Neural cell (in vitro differentiated cells): ENCODE data around the gene FTL. TPM values are rescaled to one million over a fixed set of nuclear protein-coding genes. Genes with fewer than 3 reads are reported as not detected.

Source experiments
- H2AFZ ChIP-seq: fragments of 200-600, 300-800 bp; sonication (generic), shearing (Covaris generic); 2 replicates; pipeline ENCODE4 v1.6.0; 2014; ENCODE audit warnings: low read depth, mild to moderate bottlenecking, antibody characterized with exemption, low read length, moderate library complexity
- H3F3A ChIP-seq: fragments of 200-600 bp; shearing (Covaris generic); 2 replicates; pipeline ENCODE4 v1.6.1; 2016; ENCODE audit warnings: mild to moderate bottlenecking, moderate library complexity, mixed read lengths, antibody characterized with exemption, low read length; ENCODE audit not compliant: insufficient read depth, poor library complexity, severe bottlenecking
- H3K27ac ChIP-seq: fragments of 200-600, 300-800 bp; sonication (generic), shearing (Covaris generic); 2 replicates; pipeline ENCODE4 v1.5.1; 2014; ENCODE audit warnings: mild to moderate bottlenecking, low read length, moderate library complexity
- H3K27me3 ChIP-seq: fragments of 300-800, 200-600 bp; sonication (generic), shearing (Covaris generic); 2 replicates; pipeline ENCODE4 v1.6.0; 2014; ENCODE audit warnings: mild to moderate bottlenecking, low read depth, low read length, moderate library complexity; ENCODE audit not compliant: insufficient read depth
- H3K36me3 ChIP-seq: fragments of 300-800, 200-600 bp; sonication (generic), shearing (Covaris generic); 2 replicates; pipeline ENCODE4 v1.5.1; 2014; ENCODE audit warnings: mild to moderate bottlenecking, antibody characterized with exemption, low read length, moderate library complexity; ENCODE audit not compliant: insufficient read depth
- H3K4me2 ChIP-seq: fragments of 300-800, 200-600 bp; sonication (generic), shearing (Covaris generic); 2 replicates; pipeline ENCODE4 v1.6.0; 2014; ENCODE audit warnings: mild to moderate bottlenecking, low read length
- H3K4me3 ChIP-seq: fragments of 300-800, 200-600 bp; sonication (generic), shearing (Covaris generic); 2 replicates; pipeline ENCODE4 v1.5.1; 2014; ENCODE audit warnings: mild to moderate bottlenecking, low read length, moderate library complexity
- H3K79me2 ChIP-seq: fragments of 200-600 bp; shearing (Covaris generic); replicated peaks from 2 replicates; pipeline ENCODE4 v1.6.0; 2014; ENCODE audit warnings: mild to moderate bottlenecking, low read length, moderate library complexity; ENCODE audit not compliant: insufficient read depth
- H3K9ac ChIP-seq: fragments of 300-800, 200-600 bp; sonication (generic), shearing (Covaris generic); 2 replicates; pipeline ENCODE4 v1.6.1; 2016; ENCODE audit warnings: mild to moderate bottlenecking, low read length, mixed read lengths
- H3K9me2 ChIP-seq: fragments of 200-600 bp; shearing (Covaris generic); 2 replicates; pipeline ENCODE4 v1.6.1; 2016; ENCODE audit warnings: mild to moderate bottlenecking, low read length, mixed read lengths; ENCODE audit not compliant: insufficient read depth
- H3K9me3 ChIP-seq: fragments of 200-600, 300-800 bp; sonication (generic), shearing (Covaris generic); 2 replicates; pipeline ENCODE4 v1.6.1; 2016; ENCODE audit warnings: mild to moderate bottlenecking, mixed run types, low read length, moderate library complexity, mixed read lengths
- H4K20me1 ChIP-seq: fragments of 200-600 bp; shearing (Covaris generic); 2 replicates; pipeline ENCODE4 v1.6.1; 2016; ENCODE audit warnings: mild to moderate bottlenecking, mixed run types; ENCODE audit not compliant: insufficient read depth
- CTCF ChIP-seq: fragments of 450-650 bp; IDR thresholded peaks from 2 replicates; pipeline ENCODE4 v1.5.1; 2014; ENCODE audit warnings: antibody characterized with exemption, mild to moderate bottlenecking, moderate library complexity; ENCODE audit not compliant: poor library complexity, severe bottlenecking
- EP300 ChIP-seq: fragments of 450-650 bp; conservative IDR thresholded peaks from 2 replicates; pipeline ENCODE4 v1.6.1; 2014; ENCODE audit warnings: antibody characterized with exemption, mild to moderate bottlenecking, moderate library complexity; ENCODE audit not compliant: poor library complexity, severe bottlenecking
- EZH2 ChIP-seq: fragments of 200-600, 300-800 bp; shearing (Covaris generic), sonication (generic); IDR thresholded peaks from 2 replicates; pipeline ENCODE4 v1.6.1; 2014; ENCODE audit warnings: antibody characterized with exemption, low read length, borderline replicate concordance, mild to moderate bottlenecking; ENCODE audit not compliant: insufficient read depth, poor library complexity, severe bottlenecking
- MXI1 ChIP-seq: fragments of 450-650 bp; conservative IDR thresholded peaks from 2 replicates; pipeline ENCODE4 v1.6.1; 2014; ENCODE audit warnings: antibody characterized with exemption, mild to moderate bottlenecking; ENCODE audit not compliant: poor library complexity, severe bottlenecking
- POLR2AphosphoS5 ChIP-seq: IDR thresholded peaks from 2 replicates; pipeline ENCODE4 v1.6.1; 2012
- RAD21 ChIP-seq: fragments of 450-650 bp; conservative IDR thresholded peaks from 2 replicates; pipeline ENCODE4 v1.6.1; 2014; ENCODE audit warnings: antibody characterized with exemption, mild to moderate bottlenecking, moderate library complexity
- REST ChIP-seq: IDR thresholded peaks from 2 replicates; pipeline ENCODE4 v1.6.1; 2012; ENCODE audit warnings: borderline replicate concordance
- SMC3 ChIP-seq: fragments of 450-650 bp; conservative IDR thresholded peaks from 2 replicates; pipeline ENCODE4 v1.6.1; 2014; ENCODE audit warnings: antibody characterized with exemption, mild to moderate bottlenecking, moderate library complexity; ENCODE audit not compliant: poor library complexity
- TAF1 ChIP-seq: IDR thresholded peaks from 2 replicates; pipeline ENCODE4 v1.6.1; 2012; ENCODE audit warnings: low read depth
- polyA plus RNA-seq: library from polyadenylated mRNA; depleted of rRNA; stranded (reverse); fragments of >200 nt; gene quantifications from 2 replicates; pipeline ENCODE4 v1.2.3, GENCODE V29; 2014

FTL gene
- polyA plus RNA-seq, 1 donor from 2014 or later, result 886 TPM

GRCh38 chr19:48940902-48941301 is 24.2 kb upstream of the FTL start:
- H3K27ac ChIP-seq, result no peak overlapping the region
- no peaks in the 10 kb centered on the region for H3K9me2 ChIP-seq
- no peak overlapping the region for H3K4me3 ChIP-seq
- H2AFZ ChIP-seq, result no peak overlapping the region
- no peaks in the 10 kb centered on the region for H3F3A ChIP-seq
- no peaks in the 10 kb centered on the region for H3K27me3 ChIP-seq
- H4K20me1 ChIP-seq, result no peaks in the 10 kb centered on the region
- H3K9me3 ChIP-seq, result no peaks in the 10 kb centered on the region
- no peak overlapping the region for H3K9ac ChIP-seq
- no peak overlapping the region for H3K4me2 ChIP-seq
- H3K79me2 ChIP-seq, result no peaks in the 10 kb centered on the region
- H3K36me3 ChIP-seq, result no peaks in the 10 kb centered on the region
- TF ChIP-seq POLR2AphosphoS5 (no peak), MXI1 (no peak), SMC3 (no peak), TAF1 (no peak), EZH2 (no peak), EP300 (no peak), REST (no peak)

- Histone ChIP-seq H4K20me1 (no peaks in the 10 kb centered on the region), H2AFZ (no peak overlapping the region), H3K27me3 (no peaks in the 10 kb centered on the region), H3K4me3 (no peak overlapping the region), H3K4me2 (no peak overlapping the region), H3K9me3 (no peaks in the 10 kb centered on the region), H3K9me2 (no peaks in the 10 kb centered on the region), H3K27ac (no peak overlapping the region), H3K79me2 (no peaks in the 10 kb centered on the region), H3K36me3 (no peaks in the 10 kb centered on the region), H3F3A (no peaks in the 10 kb centered on the region), H3K9ac (no peak overlapping the region)
- TF ChIP-seq SMC3 (no peak), MXI1 (no peak)
Observed at GRCh38 chr19:48943081-48943480, 22.0 kb upstream of the FTL start.

GRCh38 chr19:48945415-48945814 is 19.7 kb upstream of the FTL start:
- no peaks in the 10 kb centered on the region for H3K9me2 ChIP-seq
- no peaks in the 10 kb centered on the region for H3K79me2 ChIP-seq
- H3K9ac ChIP-seq, result no peak overlapping the region
- no peaks in the 10 kb centered on the region for H3K36me3 ChIP-seq
- H4K20me1 ChIP-seq, result no peaks in the 10 kb centered on the region
- H3K27ac ChIP-seq, result no peak overlapping the region
- no peak overlapping the region for H3K4me2 ChIP-seq
- H3F3A ChIP-seq, result no peaks in the 10 kb centered on the region
- H3K4me3 ChIP-seq, result no peak overlapping the region
- no peak overlapping the region for H2AFZ ChIP-seq
- no peaks in the 10 kb centered on the region for H3K27me3 ChIP-seq
- H3K9me3 ChIP-seq, result no peaks in the 10 kb centered on the region
- no peak for TF ChIP-seq EP300
- TF ChIP-seq CTCF, result no peak
- no peak for TF ChIP-seq TAF1
- TF ChIP-seq POLR2AphosphoS5, result no peak
- no peak for TF ChIP-seq REST
- TF ChIP-seq EZH2, result no peak
- no peak for TF ChIP-seq RAD21
